Liver (tissue), 3 donors: ENCODE data around the gene PDE4D.

Source experiments
- HNF4A ChIP-seq, 2 donors: conservative IDR thresholded peaks; 2 replicates each; pipeline ENCODE4 v1.6.1; 2016; ENCODE audit warnings: antibody characterized with exemption in 2 of 2, mild to moderate bottlenecking in 2 of 2
- TF ChIP-seq, protein P1 (sequence below): fragments of 150-350 bp; IDR thresholded peaks from 2 replicates; pipeline ENCODE4 v1.5.1; 2017; ENCODE audit warnings: improper control_type of control experiment, low read depth, low read length; ENCODE audit not compliant: missing input control
- donor health status: healthy.
- donor health status: healthy.

DNA sequence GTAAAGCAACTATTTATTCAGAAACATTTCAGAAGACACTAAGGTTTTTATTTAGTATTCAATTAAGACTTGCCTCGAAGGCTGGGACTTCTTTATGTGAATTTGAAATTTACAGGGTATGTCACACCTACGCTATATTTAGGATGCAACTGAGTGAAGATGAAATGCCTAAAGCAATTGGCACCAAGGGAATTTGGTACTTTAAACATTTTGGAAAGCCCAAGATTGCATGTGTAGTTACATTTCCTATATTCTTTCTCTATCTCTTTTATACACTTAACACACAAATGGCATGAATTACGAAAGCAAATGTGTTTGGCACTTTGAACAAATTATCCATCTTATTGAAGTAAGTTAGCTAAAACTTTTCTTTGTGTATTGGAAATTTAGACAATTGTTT lies 633.3 kb downstream of the PDE4D start:
- TF ChIP-seq HNF4A (conservative IDR thresholded peaks at IDR 0.05) = no peak
- TF ChIP-seq, protein P1, sequence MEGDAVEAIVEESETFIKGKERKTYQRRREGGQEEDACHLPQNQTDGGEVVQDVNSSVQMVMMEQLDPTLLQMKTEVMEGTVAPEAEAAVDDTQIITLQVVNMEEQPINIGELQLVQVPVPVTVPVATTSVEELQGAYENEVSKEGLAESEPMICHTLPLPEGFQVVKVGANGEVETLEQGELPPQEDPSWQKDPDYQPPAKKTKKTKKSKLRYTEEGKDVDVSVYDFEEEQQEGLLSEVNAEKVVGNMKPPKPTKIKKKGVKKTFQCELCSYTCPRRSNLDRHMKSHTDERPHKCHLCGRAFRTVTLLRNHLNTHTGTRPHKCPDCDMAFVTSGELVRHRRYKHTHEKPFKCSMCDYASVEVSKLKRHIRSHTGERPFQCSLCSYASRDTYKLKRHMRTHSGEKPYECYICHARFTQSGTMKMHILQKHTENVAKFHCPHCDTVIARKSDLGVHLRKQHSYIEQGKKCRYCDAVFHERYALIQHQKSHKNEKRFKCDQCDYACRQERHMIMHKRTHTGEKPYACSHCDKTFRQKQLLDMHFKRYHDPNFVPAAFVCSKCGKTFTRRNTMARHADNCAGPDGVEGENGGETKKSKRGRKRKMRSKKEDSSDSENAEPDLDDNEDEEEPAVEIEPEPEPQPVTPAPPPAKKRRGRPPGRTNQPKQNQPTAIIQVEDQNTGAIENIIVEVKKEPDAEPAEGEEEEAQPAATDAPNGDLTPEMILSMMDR = no peak
